HepG2 (cell line): Measurements from ENCODE around the gene ISG20L2. TPM values are rescaled to one million over a fixed set of nuclear protein-coding genes. Genes with fewer than 3 reads are reported as not detected.
A peak's percentile ranks its signal among the peaks of the same experiment; 100 is the strongest.

Experiments
- FOXK2 ChIP-seq: fragments of 450-650 bp; IDR thresholded peaks from 2 replicates; pipeline ENCODE4 v1.6.1; 2016
- KDM4B ChIP-seq: sonication (generic); formaldehyde crosslinking; IDR thresholded peaks from 2 replicates; pipeline ENCODE4 v1.4.0; 2020; ENCODE audit warnings: missing genetic modification reagents
- MTA1 ChIP-seq: sonication (generic); formaldehyde crosslinking; IDR thresholded peaks from 2 replicates; pipeline ENCODE4 v1.4.0; 2020; ENCODE audit warnings: missing genetic modification reagents, mild to moderate bottlenecking, borderline replicate concordance
- NCOA2 ChIP-seq: sonication (generic); formaldehyde crosslinking; IDR thresholded peaks from 2 replicates; pipeline ENCODE4 v1.8.0; 2022; ENCODE audit warnings: inconsistent platforms
- SETDB1 ChIP-seq: sonication (generic); formaldehyde crosslinking; IDR thresholded peaks from 2 replicates; pipeline ENCODE4 v1.5.1; 2020; ENCODE audit warnings: missing genetic modification reagents, mild to moderate bottlenecking, borderline replicate concordance
- SMC3 ChIP-seq: IDR thresholded peaks from 2 replicates; pipeline ENCODE4 v1.6.1; 2011; ENCODE audit warnings: low read length, improper control_type of control experiment
- STAT5B ChIP-seq: sonication (generic); formaldehyde crosslinking; IDR thresholded peaks from 2 replicates; pipeline ENCODE4 v1.4.0; 2020; ENCODE audit warnings: missing genetic modification reagents
- ZBTB7B ChIP-seq: sonication (generic); formaldehyde crosslinking; IDR thresholded peaks from 2 replicates; pipeline ENCODE4 v1.4.0; 2020; ENCODE audit warnings: missing genetic modification reagents
- ZFP37 ChIP-seq: sonication (generic); formaldehyde crosslinking; IDR thresholded peaks from 2 replicates; pipeline ENCODE4 v1.4.0; 2020; ENCODE audit warnings: missing genetic modification reagents, borderline replicate concordance
- ZNF124 ChIP-seq: sonication (generic); formaldehyde crosslinking; IDR thresholded peaks from 2 replicates; pipeline ENCODE4 v1.4.0; 2020; ENCODE audit warnings: missing genetic modification reagents
- ZNF446 ChIP-seq: sonication (generic); formaldehyde crosslinking; IDR thresholded peaks from 2 replicates; pipeline ENCODE4 v1.5.0; 2020; ENCODE audit warnings: mild to moderate bottlenecking, missing genetic modification reagents
- ZNF549 ChIP-seq: sonication (generic); formaldehyde crosslinking; IDR thresholded peaks from 2 replicates; pipeline ENCODE4 v1.5.0; 2020; ENCODE audit warnings: missing genetic modification reagents
- ZNF629 ChIP-seq: sonication (generic); formaldehyde crosslinking; conservative IDR thresholded peaks from 2 replicates; pipeline ENCODE4 v1.5.0; 2020; ENCODE audit warnings: missing genetic modification reagents
- ZNF720 ChIP-seq: sonication (generic); formaldehyde crosslinking; IDR thresholded peaks from 2 replicates; pipeline ENCODE4 v1.4.0; 2020; ENCODE audit warnings: missing genetic modification reagents
- polyA plus RNA-seq, 8 experiments: library from polyadenylated mRNA; depleted of rRNA in 3 of 8; stranded (reverse) in 7 of 8; unstranded in 1 of 8; fragments of >200 nt; fragmentation: Illumina TruSeq in 4 of 8; extraction: Trizol in 4 of 8; gene quantifications; 2 replicates each; pipeline versions ENCODE4 v1.2.1 to v1.2.3, GENCODE V29; 2011 to 2016; ENCODE audit warnings: low read depth in 4 of 8, missing spikeins in 1 of 8, mixed read lengths in 1 of 8; ENCODE audit not compliant: insufficient read depth in 1 of 8
- total RNA-seq, 5 experiments: library from RNA; depleted of rRNA; stranded (reverse); fragments of >200 nt; fragmentation: Illumina TruSeq; extraction: Trizol; gene quantifications; 2 replicates each; pipeline ENCODE4 v1.2.3, GENCODE V29; 2016; ENCODE audit warnings: low read depth in 1 of 5
- TF ChIP-seq, protein P1 (sequence below): sonication (generic); formaldehyde crosslinking; IDR thresholded peaks from one replicate; pipeline ENCODE4 v1.5.1; 2020; ENCODE audit warnings: mild to moderate bottlenecking, missing genetic modification reagents; ENCODE audit errors: not compliant biosample characterization
- TF ChIP-seq, protein P2 (sequence below): IDR thresholded peaks from 2 replicates; pipeline ENCODE4 v1.6.1; 2012; ENCODE audit warnings: inconsistent platforms
- TF ChIP-seq, protein P3 (sequence below): sonication (generic); formaldehyde crosslinking; IDR thresholded peaks from 2 replicates; pipeline ENCODE4 v1.4.0; 2020; ENCODE audit warnings: mild to moderate bottlenecking, missing genetic modification reagents
- TF ChIP-seq, protein P4 (sequence below): IDR thresholded peaks from 2 replicates; pipeline ENCODE4 v1.6.1; 2012; ENCODE audit warnings: low read depth, low read length, improper control_type of control experiment
- TF ChIP-seq, protein P5 (sequence below): sonication (generic); formaldehyde crosslinking; IDR thresholded peaks from 2 replicates; pipeline ENCODE4 v1.4.0; 2020; ENCODE audit warnings: mild to moderate bottlenecking, missing genetic modification reagents

ISG20L2 gene
- total and polyA plus RNA-seq, 2 of the 13 experiments (the other 11 are each of a cell fraction or from before 2014, with no cell fraction given): 19.8 to 21.3 TPM

DNA sequence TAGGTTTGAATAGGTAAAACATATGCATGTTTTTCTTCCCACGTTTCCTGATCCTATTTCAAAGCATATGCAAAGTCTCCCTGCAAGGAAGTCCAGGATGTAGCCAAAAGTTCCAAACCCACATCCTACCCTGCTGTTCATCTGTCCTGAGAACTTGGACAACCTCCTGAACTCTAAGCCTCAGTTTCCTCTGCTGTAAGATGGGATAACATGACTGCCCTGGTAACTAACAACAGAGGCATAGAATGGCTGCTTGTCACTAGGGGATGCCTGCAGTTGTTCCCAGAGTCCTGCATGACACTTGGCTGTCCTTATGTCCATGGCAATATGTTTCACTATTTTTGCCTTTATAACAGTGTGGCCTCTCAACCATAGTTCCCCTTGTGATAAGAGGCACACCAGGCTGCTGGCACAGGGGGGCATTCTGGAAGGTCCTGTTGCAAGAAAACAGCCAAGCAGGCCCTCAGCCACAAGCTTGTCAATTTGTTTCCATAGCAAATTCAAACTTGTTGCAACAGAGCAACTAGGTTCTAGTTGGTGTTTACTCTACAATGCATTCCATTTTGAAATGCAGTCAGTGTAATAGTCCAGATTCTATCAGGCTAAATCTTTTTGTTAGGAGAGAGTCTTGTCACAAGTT is 24.4 kb upstream of the ISG20L2 start (continued):
- TF ChIP-seq, protein P1, sequence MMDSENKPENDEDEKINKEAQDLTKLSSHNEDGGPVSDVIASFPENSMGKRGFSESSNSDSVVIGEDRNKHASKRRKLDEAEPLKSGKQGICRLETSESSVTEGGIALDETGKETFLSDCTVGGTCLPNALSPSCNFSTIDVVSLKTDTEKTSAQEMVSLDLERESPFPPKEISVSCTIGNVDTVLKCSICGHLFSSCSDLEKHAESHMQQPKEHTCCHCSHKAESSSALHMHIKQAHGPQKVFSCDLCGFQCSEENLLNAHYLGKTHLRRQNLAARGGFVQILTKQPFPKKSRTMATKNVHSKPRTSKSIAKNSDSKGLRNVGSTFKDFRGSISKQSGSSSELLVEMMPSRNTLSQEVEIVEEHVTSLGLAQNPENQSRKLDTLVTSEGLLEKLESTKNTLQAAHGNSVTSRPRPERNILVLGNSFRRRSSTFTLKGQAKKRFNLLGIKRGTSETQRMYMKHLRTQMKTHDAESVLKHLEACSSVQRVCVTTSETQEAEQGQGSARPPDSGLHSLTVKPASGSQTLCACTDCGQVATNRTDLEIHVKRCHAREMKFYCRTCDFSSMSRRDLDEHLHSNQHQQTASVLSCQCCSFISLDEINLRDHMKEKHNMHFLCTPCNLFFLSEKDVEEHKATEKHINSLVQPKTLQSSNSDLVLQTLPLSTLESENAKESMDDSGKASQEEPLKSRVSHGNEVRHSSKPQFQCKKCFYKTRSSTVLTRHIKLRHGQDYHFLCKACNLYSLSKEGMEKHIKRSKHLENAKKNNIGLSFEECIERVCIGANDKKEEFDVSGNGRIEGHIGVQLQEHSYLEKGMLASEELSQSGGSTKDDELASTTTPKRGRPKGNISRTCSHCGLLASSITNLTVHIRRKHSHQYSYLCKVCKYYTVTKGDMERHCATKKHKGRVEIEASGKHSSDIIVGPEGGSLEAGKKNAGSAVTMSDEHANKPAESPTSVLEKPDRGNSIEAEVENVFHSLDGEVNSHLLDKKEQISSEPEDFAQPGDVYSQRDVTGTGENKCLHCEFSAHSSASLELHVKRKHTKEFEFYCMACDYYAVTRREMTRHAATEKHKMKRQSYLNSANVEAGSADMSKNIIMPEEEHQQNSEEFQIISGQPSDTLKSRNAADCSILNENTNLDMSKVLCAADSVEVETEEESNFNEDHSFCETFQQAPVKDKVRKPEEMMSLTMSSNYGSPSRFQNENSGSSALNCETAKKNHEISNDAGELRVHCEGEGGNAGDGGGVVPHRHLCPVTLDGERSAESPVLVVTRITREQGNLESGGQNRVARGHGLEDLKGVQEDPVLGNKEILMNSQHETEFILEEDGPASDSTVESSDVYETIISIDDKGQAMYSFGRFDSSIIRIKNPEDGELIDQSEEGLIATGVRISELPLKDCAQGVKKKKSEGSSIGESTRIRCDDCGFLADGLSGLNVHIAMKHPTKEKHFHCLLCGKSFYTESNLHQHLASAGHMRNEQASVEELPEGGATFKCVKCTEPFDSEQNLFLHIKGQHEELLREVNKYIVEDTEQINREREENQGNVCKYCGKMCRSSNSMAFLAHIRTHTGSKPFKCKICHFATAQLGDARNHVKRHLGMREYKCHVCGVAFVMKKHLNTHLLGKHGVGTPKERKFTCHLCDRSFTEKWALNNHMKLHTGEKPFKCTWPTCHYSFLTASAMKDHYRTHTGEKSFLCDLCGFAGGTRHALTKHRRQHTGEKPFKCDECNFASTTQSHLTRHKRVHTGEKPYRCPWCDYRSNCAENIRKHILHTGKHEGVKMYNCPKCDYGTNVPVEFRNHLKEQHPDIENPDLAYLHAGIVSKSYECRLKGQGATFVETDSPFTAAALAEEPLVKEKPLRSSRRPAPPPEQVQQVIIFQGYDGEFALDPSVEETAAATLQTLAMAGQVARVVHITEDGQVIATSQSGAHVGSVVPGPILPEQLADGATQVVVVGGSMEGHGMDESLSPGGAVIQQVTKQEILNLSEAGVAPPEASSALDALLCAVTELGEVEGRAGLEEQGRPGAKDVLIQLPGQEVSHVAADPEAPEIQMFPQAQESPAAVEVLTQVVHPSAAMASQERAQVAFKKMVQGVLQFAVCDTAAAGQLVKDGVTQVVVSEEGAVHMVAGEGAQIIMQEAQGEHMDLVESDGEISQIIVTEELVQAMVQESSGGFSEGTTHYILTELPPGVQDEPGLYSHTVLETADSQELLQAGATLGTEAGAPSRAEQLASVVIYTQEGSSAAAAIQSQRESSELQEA (CRISPR knock-in tag): no peak
- no peak for TF ChIP-seq MTA1 (CRISPR knock-in tag)
- TF ChIP-seq SMC3: peak; percentile 21; the same call in 1 of the 2 replicates
- TF ChIP-seq, protein P2, sequence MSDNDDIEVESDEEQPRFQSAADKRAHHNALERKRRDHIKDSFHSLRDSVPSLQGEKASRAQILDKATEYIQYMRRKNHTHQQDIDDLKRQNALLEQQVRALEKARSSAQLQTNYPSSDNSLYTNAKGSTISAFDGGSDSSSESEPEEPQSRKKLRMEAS: no peak
- TF ChIP-seq, protein P3, sequence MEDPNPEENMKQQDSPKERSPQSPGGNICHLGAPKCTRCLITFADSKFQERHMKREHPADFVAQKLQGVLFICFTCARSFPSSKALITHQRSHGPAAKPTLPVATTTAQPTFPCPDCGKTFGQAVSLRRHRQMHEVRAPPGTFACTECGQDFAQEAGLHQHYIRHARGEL: no peak
- TF ChIP-seq FOXK2: no peak
- TF ChIP-seq ZNF446: no peak
- TF ChIP-seq ZNF549: no peak
- no peak for TF ChIP-seq ZNF124 (CRISPR knock-in tag)
- TF ChIP-seq, protein P4, sequence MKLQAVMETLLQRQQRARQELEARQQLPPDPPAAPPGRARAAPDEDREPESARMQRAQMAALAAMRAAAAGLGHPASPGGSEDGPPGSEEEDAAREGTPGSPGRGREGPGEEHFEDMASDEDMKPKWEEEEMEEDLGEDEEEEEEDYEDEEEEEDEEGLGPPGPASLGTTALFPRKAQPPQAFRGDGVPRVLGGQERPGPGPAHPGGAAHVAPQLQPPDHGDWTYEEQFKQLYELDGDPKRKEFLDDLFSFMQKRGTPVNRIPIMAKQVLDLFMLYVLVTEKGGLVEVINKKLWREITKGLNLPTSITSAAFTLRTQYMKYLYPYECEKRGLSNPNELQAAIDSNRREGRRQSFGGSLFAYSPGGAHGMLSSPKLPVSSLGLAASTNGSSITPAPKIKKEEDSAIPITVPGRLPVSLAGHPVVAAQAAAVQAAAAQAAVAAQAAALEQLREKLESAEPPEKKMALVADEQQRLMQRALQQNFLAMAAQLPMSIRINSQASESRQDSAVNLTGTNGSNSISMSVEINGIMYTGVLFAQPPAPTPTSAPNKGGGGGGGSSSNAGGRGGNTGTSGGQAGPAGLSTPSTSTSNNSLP: 0 out of 2 replicates have a peak, but pooled peaks have one; percentile 26
- TF ChIP-seq NCOA2: no peak
- TF ChIP-seq, protein P5, sequence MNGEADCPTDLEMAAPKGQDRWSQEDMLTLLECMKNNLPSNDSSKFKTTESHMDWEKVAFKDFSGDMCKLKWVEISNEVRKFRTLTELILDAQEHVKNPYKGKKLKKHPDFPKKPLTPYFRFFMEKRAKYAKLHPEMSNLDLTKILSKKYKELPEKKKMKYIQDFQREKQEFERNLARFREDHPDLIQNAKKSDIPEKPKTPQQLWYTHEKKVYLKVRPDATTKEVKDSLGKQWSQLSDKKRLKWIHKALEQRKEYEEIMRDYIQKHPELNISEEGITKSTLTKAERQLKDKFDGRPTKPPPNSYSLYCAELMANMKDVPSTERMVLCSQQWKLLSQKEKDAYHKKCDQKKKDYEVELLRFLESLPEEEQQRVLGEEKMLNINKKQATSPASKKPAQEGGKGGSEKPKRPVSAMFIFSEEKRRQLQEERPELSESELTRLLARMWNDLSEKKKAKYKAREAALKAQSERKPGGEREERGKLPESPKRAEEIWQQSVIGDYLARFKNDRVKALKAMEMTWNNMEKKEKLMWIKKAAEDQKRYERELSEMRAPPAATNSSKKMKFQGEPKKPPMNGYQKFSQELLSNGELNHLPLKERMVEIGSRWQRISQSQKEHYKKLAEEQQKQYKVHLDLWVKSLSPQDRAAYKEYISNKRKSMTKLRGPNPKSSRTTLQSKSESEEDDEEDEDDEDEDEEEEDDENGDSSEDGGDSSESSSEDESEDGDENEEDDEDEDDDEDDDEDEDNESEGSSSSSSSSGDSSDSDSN (CRISPR knock-in tag): no peak
- TF ChIP-seq KDM4B (CRISPR knock-in tag): no peak
- TF ChIP-seq STAT5B (CRISPR knock-in tag): no peak
- TF ChIP-seq ZFP37 (CRISPR knock-in tag): no peak
- TF ChIP-seq ZNF629 (CRISPR knock-in tag): peak; percentile 95
- no peak for TF ChIP-seq SETDB1 (CRISPR knock-in tag)
- TF ChIP-seq ZNF720 (CRISPR knock-in tag): no peak
- no peak for TF ChIP-seq ZBTB7B (CRISPR knock-in tag)
